Adrenal gland (tissue), 5 donors: ENCODE measurements around the gene CCDC3.

Experiments
- CTCF ChIP-seq, 6 experiments: fragments of 450-650 bp in 4 of 6; fragments of 200-600 bp in 2 of 6; sonication (generic) in 1 of 6; IDR thresholded peaks; 1 replicate in 5 of 6; 2 replicates in 1 of 6; pipeline versions ENCODE4 v1.5.1 to v1.8.0; 2016 to 2021; ENCODE audit warnings: antibody characterized with exemption in 6 of 6, mild to moderate bottlenecking in 2 of 6, moderate library complexity in 1 of 6
- POLR2A ChIP-seq, 2 donors: fragments of 450-650 bp; IDR thresholded peaks; one replicate each; pipeline ENCODE4 v1.6.1; 2017; ENCODE audit warnings: antibody characterized with exemption in 2 of 2, mild to moderate bottlenecking in 2 of 2, moderate library complexity in 1 of 2
- donor health status: DM: no; HTN: no; CAD: no.

- TF ChIP-seq CTCF (IDR thresholded peaks at IDR 0.05) (no peak), POLR2A (IDR thresholded peaks at IDR 0.05) (no peak)
Measured at GRCh38 chr10:12985347-12985746, 16.2 kb downstream of the CCDC3 start.
